Raji (cell line): ENCODE measurements around the gene BCKDHA.

Source experiments
- POLR2A ChIP-seq: IDR thresholded peaks from 2 replicates; pipeline ENCODE4 v1.6.1; 2011; ENCODE audit warnings: low read depth, low read length, control low read depth; ENCODE audit not compliant: insufficient read depth

Gene BCKDHA

GRCh38 chr19:41411100-41411967, 13.7 kb downstream of the BCKDHA start:
- TF ChIP-seq POLR2A: no peak

- TF ChIP-seq POLR2A: no peak
Observed at GRCh38 chr19:41411968-41412265, 14.3 kb downstream of the BCKDHA start.

- TF ChIP-seq POLR2A: no peak
Observed at GRCh38 chr19:41412953-41413352, 15.3 kb downstream of the BCKDHA start.

GRCh38 chr19:41413947-41414346, 16.3 kb downstream of the BCKDHA start:
- no peak for TF ChIP-seq POLR2A

GRCh38 chr19:41414461-41414860, 16.8 kb downstream of the BCKDHA start:
- no peak for TF ChIP-seq POLR2A

GRCh38 chr19:41415154-41415571, 17.5 kb downstream of the BCKDHA start:
- no peak for TF ChIP-seq POLR2A

GRCh38 chr19:41416194-41416674, 18.6 kb downstream of the BCKDHA start:
- no peak for TF ChIP-seq POLR2A

- TF ChIP-seq POLR2A: no peak
Observed at GRCh38 chr19:41420101-41420880, 22.7 kb downstream of the BCKDHA start.

- TF ChIP-seq POLR2A: no peak
Observed at GRCh38 chr19:41421314-41421713, 23.7 kb downstream of the BCKDHA start.

- TF ChIP-seq POLR2A: no peak
Observed at GRCh38 chr19:41421973-41422372, 24.4 kb downstream of the BCKDHA start.

- no peak for TF ChIP-seq POLR2A
Observed at GRCh38 chr19:41422456-41422855, 24.8 kb downstream of the BCKDHA start.

GRCh38 chr19:41422955-41423354, 25.3 kb downstream of the BCKDHA start:
- TF ChIP-seq POLR2A: no peak

GRCh38 chr19:41424335-41425173, 26.9 kb downstream of the BCKDHA start:
- no peak for TF ChIP-seq POLR2A

GRCh38 chr19:41425174-41426115, 27.8 kb downstream of the BCKDHA start:
- TF ChIP-seq POLR2A: no peak
